ENCODE data around the gene CYP27C1.
"Not testable (repeated sequence)": the region's sequence is repeated elsewhere in the genome, so short reads cannot be mapped to it uniquely, and the experiment has no call there.

CYP27C1 gene

GRCh38 chr2:127217470-127218325 lies 2.4 kb downstream of the CYP27C1 start:
- no peak for TF ChIP-seq CTCF (IDR thresholded peaks at IDR 0.05; ENCODE audit: low read depth, low read length)
- no peak overlapping the region for H3K4me3 ChIP-seq (ENCODE audit: low read depth, low read length)
- no peaks in the 10 kb centered on the region for H3K4me1 ChIP-seq
- no peaks in the 10 kb centered on the region for H3K9me3 ChIP-seq
- no peaks in the 10 kb centered on the region for H3K36me3 ChIP-seq
- peaks cover 19% of the 10 kb centered on the region for H3K27me3 ChIP-seq
- DNase-seq: no peak

GRCh38 chr2:127216593-127216992 lies 3.5 kb downstream of the CYP27C1 start:
- no peak overlapping the region for H3K4me3 ChIP-seq (ENCODE audit: low read depth, low read length)
- peaks cover 19% of the 10 kb centered on the region for H3K27me3 ChIP-seq
- no peaks in the 10 kb centered on the region for H3K9me3 ChIP-seq
- DNase-seq: no peak
- TF ChIP-seq CTCF (IDR thresholded peaks at IDR 0.05; ENCODE audit: low read depth, low read length): no peak
- no peaks in the 10 kb centered on the region for H3K4me1 ChIP-seq
- H3K36me3 ChIP-seq: no peaks in the 10 kb centered on the region

- H3K36me3 ChIP-seq: no peaks in the 10 kb centered on the region
- H3K4me3 ChIP-seq (ENCODE audit: low read depth, low read length): no peak overlapping the region
- no peaks in the 10 kb centered on the region for H3K4me1 ChIP-seq
- H3K9me3 ChIP-seq: no peaks in the 10 kb centered on the region
- no peak for DNase-seq
- TF ChIP-seq CTCF (IDR thresholded peaks at IDR 0.05; ENCODE audit: low read depth, low read length): no peak
- peaks cover 19% of the 10 kb centered on the region for H3K27me3 ChIP-seq
Measured at GRCh38 chr2:127216095-127216494, 4.0 kb downstream of the CYP27C1 start.

GRCh38 chr2:127214201-127214600 lies 5.9 kb downstream of the CYP27C1 start:
- H3K4me1 ChIP-seq; H3K27me3 ChIP-seq; H3K4me3 ChIP-seq (ENCODE audit: low read depth, low read length); H3K9me3 ChIP-seq; H3K36me3 ChIP-seq; DNase-seq: not testable (repeated sequence)

- Histone ChIP-seq H3K36me3 (no peaks in the 10 kb centered on the region), H3K4me1 (peaks cover 4% of the 10 kb centered on the region; the same call in 1 of the 2 replicates), H3K27me3 (no peaks in the 10 kb centered on the region), H3K4me3 (ENCODE audit: low read depth, low read length) (no peak overlapping the region), H3K9me3 (no peaks in the 10 kb centered on the region)
- TF ChIP-seq CTCF (IDR thresholded peaks at IDR 0.05; ENCODE audit: low read depth, low read length): no peak
- peak; percentile 56 for DNase-seq
Measured at GRCh38 chr2:127208313-127208712, 11.8 kb downstream of the CYP27C1 start.

- Histone ChIP-seq H3K4me1 (peaks cover 4% of the 10 kb centered on the region; the same call in 1 of the 2 replicates), H3K4me3 (ENCODE audit: low read depth, low read length) (peak overlapping the region; percentile 55), H3K9me3 (no peaks in the 10 kb centered on the region), H3K27me3 (no peaks in the 10 kb centered on the region), H3K36me3 (no peaks in the 10 kb centered on the region)
- no peak for TF ChIP-seq CTCF (IDR thresholded peaks at IDR 0.05; ENCODE audit: low read depth, low read length)
- peak; percentile 64 for DNase-seq
Measured at GRCh38 chr2:127205218-127206125, 14.6 kb downstream of the CYP27C1 start.

All from BE2C (cell line).